ENCODE results near the gene NRCAM.

NRCAM gene

DNA sequence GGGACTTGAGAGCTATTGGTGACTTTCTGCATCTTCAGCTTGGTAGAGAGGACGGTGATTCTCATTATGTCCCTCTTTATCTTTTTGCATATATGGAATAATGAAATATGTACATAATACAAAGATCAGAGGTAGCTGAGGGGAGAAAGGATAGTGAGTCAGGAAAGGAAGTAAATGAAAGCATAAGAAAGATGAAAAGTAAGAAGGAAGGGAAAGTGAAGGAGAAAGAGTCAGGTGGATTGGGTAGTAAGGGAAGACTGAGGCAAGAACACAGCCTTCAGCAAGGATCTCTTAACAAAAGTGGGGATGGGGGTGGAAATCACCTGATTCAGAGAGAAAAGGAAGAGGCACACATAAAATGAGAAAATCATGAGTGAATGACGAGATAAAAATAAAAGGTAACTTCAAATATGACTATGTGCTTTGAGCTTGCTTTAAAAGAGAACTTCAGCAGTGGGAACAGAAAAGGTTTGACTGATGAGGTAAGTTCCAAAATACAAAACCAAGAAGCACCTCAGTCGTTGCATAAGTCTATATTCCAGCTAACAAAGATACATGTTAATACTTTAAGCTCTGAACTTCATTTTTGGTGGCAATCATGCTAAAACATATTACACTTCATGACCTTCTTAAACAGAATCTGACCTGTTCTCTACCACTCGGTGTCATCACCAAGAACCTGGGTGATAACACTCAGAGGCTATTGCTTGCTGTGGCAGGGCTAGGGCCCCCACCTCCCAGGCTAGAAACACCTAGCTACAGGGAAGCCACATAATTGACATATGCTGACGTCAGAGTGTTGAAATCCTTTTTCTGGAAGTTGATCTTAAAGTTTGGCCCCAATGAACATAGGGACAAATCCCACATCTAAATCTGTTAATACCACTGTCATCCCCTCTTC, 32.9 kb downstream of the NRCAM start:
- no peak for DNase-seq

DNA sequence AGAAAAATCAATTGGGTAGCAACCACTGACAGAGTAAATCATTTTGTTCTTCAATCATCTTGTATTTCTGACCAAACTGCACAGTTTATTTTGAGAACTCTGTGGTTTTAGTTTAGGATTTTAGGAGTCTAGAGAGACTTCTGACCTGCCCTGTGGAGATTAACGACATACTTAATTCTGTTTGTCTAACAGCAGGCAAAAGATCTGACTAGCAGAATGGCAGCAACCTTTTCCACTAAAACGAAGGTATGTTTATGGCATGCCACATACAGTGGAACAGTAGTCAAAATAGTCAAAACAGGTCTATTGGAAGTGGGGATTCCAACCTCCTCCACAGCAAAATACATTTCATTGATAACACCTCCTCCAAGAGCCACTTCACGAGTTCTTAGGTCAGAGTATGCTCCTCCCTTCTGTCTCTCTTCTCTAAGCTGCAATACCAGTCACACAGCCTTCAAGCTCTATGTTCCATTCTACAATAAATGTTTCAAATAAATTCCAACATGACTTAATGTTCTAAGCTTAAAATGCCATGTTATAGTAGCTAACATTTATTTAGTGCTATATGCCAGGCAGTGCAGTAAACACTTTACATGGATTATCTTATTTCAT, 34.4 kb downstream of the NRCAM start:
- DNase-seq, result no peak

GRCh38 chr7:108419961-108420908, 36.0 kb downstream of the NRCAM start:
- DNase-seq, result no peak

- no peak for DNase-seq
Measured at GRCh38 chr7:108418946-108419345, 37.3 kb downstream of the NRCAM start.

DNA sequence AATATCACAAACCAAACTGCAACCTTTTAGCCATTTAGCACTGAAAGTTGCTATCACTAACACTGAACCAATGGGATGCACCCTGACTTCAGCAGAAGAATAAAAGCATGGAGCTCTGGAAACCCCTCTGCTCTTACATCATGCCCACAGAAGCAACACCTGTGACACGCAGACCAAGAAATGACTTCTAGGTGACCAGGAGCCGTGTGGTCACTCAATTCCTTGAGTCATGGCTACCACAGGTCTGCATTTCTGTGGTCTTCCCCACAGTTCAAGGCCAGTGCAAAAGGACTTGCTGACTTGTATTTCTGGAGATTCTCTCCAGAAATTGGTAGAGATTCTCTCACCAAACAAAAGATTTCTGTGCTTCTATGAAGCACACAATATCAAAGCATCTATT, 38.3 kb downstream of the NRCAM start:
- no peak for DNase-seq

DNA sequence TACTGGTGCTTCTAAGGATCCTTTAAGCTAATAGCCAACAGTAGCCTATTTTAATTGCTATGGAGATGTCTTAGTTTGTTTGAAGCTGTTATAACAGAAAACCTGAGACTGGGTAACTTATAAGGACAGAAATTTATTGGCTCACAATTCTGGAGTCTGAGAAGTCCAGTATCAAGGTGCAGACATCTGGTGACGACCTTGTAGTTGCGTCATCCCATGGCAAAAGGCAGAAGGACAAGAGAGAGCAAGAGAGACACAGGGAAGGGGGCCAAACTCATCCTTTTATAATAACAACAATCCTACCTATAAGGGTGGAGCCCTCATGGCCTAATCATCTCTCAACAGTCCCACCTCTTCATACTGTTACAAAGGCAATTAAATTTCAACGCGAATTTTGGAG, 39.1 kb downstream of the NRCAM start:
- no peak for DNase-seq

- no peak for DNase-seq
Measured at GRCh38 chr7:108415821-108416536, 40.3 kb downstream of the NRCAM start.

DNA sequence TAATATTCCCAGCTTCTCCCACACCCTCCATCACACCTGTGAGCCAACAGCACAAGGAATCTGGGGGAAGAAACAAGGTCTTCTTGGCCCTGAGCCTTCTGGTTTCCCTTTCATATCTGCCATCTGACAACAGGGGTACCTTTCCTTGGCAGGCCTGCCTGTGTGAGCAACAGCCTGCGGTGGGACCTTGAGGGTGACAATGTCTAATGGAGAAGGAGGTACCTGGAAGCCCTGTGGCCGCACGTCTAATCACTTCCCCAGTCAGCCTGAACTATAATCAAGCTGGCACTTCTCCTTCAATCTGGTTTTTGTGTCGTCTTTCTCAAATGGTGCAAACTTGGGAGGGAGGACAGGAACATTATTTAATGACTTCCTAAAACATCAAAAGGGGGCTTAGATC, 41.2 kb downstream of the NRCAM start:
- DNase-seq, result no peak

- DNase-seq, result no peak
Measured at GRCh38 chr7:108413782-108414492, 42.3 kb downstream of the NRCAM start.

DNA sequence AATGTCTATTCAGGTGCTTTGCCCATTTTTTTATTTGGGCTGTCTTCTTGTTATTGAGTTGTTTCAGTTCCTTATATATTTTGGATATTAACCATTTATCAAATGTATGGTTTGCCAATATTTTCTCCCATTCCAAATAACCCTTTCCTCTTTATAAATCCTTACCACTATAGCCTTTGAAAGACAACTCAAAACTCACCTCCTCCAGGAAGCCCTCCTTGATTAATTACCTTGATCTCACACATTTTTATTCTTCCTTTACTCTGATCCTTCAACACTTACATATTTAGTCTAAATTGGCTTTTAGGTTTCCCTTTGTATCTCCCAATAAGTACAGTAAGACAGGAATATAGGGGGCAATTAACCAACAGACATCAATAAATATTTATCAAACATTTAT, 42.9 kb downstream of the NRCAM start:
- no peak for DNase-seq

- no peak for DNase-seq
Measured at GRCh38 chr7:108409146-108409545, 47.1 kb downstream of the NRCAM start.

DNA sequence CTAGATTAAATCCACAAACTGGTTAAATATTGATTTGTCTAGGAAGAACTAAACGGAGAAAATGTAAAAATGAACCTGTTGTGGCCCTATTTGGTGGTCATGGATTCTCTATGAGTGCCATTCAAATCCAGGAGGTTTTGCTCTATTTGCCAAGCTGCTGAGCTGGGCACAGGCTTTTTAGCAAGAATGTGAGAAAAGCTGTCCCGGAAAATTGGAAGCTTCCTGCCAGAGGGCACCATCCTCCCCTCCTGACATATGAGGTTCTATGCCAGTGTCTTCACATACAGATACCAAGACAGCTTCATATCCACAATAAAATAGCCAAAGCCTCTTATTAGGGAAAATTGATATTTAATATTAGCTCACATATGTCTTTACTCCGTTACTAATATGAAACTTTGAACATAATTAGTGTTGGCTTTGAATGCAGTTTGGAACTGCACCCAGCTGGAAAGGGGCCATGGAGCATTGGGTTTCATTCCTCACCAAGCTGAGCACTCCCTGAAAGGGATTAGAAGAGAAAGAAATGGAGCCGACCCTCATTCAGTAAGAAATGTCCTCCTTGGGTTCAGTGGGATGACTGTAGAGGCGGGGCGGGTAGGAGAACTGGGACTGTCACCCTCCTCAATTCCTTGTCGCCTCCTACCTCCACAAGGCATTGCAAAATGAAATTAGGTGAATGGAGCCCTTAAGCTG, 47.8 kb downstream of the NRCAM start:
- DNase-seq, result no peak

DNA sequence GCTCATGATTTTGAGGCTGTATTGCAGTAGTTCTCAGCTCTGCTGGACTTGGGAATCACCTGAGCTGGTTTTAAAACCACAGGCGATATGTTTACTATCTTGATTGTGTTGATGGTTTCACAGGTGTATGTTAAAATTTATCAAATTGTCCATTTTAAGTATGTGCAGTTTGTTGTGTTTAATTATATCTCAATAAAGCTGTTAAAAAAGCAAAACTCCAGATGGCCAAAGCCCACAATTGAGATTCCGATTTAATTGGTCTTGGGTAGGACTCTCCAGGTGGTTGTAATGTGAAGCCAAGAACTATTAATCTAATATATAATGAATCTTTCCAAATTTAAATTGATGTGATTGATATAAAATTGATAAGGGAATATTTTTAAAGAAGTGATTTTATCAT, 48.6 kb downstream of the NRCAM start:
- DNase-seq, result no peak

GRCh38 chr7:108406222-108406890, 49.9 kb downstream of the NRCAM start:
- DNase-seq, result no peak

DNA sequence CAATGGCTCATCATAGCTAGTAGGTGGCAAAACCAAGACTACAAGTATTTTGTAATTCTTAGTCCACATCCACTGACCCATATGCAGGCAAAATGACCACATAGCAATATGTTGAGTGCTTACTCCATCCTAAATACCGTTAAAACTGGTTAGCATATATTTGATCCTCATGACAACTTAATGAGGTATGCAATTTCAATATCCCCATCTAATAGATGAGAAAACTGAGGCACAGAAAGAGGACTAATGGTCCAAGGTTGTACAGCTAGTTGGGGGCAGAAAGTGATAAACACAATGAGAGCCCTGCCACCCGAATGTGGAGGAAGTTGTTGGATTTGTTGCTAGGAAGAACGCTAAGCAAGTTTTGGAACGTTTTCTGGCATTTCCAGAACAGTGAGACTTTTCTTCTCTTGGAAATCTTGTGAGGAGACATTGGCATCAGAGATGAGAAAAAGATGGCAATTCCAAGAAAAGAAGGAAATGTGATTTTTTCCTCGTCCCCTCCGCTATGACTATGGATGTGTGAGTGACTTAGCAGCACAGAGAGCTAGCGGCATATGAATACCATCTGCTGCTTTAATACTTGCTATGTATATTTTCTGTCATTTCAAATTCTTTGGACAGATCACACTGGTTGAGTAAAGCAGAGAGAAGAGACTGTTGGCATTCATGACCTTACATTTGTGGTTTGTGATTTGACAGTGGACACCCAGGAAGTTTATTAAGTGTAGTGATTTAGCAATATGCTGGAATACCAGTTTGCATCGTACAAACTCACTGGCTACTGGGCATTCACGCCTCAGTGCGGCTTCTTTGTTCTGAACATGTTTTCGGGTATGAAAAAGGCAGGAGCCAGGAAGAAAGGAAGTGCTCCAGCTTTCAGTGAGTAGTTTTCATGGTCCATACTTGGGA, 51.5 kb downstream of the NRCAM start:
- DNase-seq, result no peak

GRCh38 chr7:108403597-108404217, 52.5 kb downstream of the NRCAM start:
- DNase-seq, result no peak

GRCh38 chr7:108402865-108403264, 53.4 kb downstream of the NRCAM start:
- no peak for DNase-seq

DNA sequence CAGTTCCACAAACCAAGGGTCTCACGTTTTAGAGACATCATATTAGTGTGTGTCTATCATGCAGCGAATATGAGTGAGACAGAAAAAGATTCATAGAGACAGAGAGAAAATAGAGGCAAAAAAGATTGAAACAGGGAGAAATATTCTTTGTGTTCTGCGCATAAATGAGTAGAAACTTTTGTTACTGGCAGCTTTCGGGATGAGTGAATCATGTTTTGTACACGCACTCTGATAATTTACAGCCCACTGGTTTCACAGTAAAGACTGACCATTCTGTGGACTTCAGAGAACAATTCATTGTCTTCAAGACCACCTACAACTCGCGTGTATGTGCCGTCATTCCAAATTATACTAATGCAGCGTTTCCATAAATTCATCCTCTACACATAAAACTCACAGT, 60.2 kb downstream of the NRCAM start:
- no peak for DNase-seq

DNA sequence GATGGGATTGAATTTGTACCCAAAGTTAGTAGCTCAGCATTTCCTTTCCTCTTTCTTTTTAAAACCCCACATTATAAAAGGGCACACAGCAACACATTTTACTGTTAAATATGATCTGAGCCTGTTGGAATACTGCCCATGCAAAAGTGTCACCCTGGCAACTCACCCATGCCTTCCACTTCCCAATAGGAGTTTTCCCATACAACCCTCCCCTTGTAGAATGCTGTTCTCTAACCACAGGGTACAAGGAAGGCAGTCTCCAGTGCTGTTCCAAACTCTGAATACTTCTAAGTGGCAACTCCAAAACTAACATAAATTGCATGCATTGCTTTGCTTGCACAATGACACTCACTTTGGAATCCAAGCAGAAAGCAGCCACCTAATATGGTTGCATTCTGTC, 60.8 kb downstream of the NRCAM start:
- no peak for DNase-seq
